OCI-LY3 (cell line): ENCODE data around the gene MUSK.

ENCODE experiments used
- EZH2phosphoT487 ChIP-seq: fragments of 200-600 bp; shearing (Covaris generic); IDR thresholded peaks from 2 replicates; pipeline ENCODE4 v1.6.1; 2018; ENCODE audit warnings: antibody characterized with exemption, mixed run types, low read depth
- TF ChIP-seq, protein P1 (sequence below): fragments of 200-600, 300-600 bp; sonication (generic); IDR thresholded peaks from 2 replicates; pipeline ENCODE4 v1.5.1; 2014; ENCODE audit warnings: antibody characterized with exemption, low read length, low read depth

GRCh38 chr9:110746211-110746930, 77.8 kb downstream of the MUSK start:
- TF ChIP-seq, protein P1, sequence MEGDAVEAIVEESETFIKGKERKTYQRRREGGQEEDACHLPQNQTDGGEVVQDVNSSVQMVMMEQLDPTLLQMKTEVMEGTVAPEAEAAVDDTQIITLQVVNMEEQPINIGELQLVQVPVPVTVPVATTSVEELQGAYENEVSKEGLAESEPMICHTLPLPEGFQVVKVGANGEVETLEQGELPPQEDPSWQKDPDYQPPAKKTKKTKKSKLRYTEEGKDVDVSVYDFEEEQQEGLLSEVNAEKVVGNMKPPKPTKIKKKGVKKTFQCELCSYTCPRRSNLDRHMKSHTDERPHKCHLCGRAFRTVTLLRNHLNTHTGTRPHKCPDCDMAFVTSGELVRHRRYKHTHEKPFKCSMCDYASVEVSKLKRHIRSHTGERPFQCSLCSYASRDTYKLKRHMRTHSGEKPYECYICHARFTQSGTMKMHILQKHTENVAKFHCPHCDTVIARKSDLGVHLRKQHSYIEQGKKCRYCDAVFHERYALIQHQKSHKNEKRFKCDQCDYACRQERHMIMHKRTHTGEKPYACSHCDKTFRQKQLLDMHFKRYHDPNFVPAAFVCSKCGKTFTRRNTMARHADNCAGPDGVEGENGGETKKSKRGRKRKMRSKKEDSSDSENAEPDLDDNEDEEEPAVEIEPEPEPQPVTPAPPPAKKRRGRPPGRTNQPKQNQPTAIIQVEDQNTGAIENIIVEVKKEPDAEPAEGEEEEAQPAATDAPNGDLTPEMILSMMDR = no peak
- no peak for TF ChIP-seq EZH2phosphoT487
